GM18502 (cell line): ENCODE data around the gene HDAC5.
"Not testable (repeated sequence)": the region's sequence is repeated elsewhere in the genome, so short reads cannot be mapped to it uniquely, and the experiment has no call there.

Experiments
- ATAC-seq: cut with Tn5 transposase; IDR thresholded peaks from one replicate; pipeline ENCODE4 v1.9.1; 2021; ENCODE audit warnings: mild to moderate bottlenecking; ENCODE audit not compliant: unreplicated experiment, poor library complexity

HDAC5 gene

GRCh38 chr17:44133918-44134476 is 10.6 kb upstream of the HDAC5 start:
- no peak for ATAC-seq

- ATAC-seq: no peak
Measured at GRCh38 chr17:44132275-44132821, 8.9 kb upstream of the HDAC5 start.

DNA sequence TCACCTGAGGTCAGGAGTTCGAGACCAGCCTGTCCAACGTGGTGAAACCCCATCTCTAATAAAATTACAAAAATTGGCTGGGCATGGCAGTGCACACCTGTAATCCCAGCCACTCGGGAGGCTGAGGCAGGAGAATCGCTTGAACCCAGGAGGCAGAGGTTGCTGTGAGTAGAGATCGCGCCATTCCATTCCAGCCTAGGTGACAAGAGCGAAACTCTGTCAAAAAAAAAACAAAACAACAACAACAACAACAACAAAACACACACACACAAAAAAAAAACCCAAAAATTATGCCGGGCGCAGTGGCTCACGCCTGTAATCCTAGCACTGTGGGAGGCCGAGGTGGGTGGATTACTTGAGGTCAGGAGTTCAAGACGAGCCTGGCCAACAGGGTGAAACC is 7.9 kb upstream of the HDAC5 start:
- not testable (repeated sequence) for ATAC-seq

GRCh38 chr17:44130693-44131349 is 7.4 kb upstream of the HDAC5 start:
- no peak for ATAC-seq

DNA sequence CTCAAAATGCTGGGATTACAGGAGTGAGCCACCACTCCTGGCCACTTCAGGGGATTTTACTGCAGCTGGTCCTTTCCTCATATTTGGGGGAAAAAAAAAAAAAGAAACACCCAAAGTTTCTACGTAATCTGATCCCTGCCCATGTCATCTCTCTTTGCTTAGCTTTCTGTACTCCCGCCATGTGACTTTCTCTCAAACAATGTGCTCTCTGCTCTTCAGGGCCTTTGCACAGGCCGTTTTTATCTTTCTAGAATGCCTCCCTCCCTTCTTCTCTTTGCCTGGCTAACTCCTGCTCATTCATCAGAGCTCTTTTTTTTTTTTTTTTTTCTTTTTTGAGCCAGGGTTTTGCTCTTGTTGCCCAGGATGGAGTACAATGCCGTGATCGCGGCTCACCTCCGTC is 4.9 kb upstream of the HDAC5 start:
- no peak for ATAC-seq

- ATAC-seq: no peak
Measured at GRCh38 chr17:44124118-44124438, 637 bp upstream of the HDAC5 start.

DNA sequence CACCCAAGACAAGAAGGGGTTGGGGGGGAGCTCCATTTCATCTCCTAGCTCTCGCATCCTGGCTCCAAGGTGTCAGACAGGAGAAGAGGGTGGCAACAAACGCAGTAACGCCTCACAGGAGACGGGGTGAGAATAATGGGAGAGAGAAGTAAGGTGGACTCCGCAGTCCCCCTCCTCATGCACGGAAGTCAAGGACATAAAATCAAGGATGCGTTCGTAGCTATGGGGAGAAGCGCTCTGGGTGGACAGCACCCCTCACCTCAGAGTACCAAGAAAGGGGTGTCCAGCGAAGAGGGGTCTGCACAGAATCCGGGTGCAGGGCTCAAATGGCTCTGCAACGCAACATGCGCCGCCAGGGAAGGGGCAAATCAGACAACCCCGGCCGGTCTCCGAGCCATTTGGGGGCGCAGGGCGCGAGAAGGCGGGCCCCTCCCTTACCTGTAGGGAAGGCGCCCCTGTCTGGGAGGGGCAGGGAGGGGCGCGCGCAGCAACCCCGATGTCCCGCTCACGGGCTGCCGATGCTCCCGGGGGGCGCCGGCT is 555 bp downstream of the HDAC5 start:
- peak; percentile 23 for ATAC-seq

- no peak for ATAC-seq
Measured at GRCh38 chr17:44121997-44122815, 1.2 kb downstream of the HDAC5 start.

- no peak for ATAC-seq
Measured at GRCh38 chr17:44120851-44121605, 2.4 kb downstream of the HDAC5 start.

DNA sequence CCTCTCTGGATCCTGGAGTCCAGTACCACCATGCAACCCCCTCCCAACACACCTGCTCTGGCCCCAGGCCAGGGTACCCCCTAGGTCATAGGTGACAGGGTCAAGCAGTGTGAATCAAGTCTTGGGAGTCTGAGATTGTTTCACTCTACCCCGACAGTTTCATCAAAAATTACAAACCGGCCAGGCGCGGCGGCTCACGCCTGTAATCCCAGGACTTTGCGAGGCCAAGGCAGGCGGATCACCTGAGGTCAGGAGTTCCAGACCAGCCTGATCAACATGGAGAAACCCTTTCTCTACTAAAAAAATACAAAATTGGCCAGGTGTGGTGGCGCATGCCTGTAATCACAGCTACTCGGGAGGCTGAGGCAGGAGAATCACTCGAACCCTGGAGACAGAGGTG is 3.2 kb downstream of the HDAC5 start:
- not testable (repeated sequence) for ATAC-seq

DNA sequence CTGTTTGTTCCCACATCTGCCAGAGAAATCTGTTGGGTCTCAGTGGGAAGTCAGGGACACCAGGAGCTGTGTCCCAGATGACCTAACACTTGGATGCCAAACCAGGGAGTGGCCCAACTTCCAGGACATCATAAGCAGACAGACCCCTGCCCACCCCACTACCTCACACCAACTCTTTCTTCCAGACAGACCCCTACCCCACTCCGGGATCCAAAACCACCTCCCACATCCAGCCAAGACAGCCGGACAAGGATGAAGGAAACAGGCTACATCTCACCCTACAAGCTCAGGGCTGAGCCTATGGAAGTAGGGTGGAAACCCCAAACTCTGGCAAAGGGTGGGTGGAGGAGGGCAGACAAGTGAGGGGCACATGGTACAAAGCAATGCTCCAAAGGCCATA is 3.6 kb downstream of the HDAC5 start:
- ATAC-seq: no peak

DNA sequence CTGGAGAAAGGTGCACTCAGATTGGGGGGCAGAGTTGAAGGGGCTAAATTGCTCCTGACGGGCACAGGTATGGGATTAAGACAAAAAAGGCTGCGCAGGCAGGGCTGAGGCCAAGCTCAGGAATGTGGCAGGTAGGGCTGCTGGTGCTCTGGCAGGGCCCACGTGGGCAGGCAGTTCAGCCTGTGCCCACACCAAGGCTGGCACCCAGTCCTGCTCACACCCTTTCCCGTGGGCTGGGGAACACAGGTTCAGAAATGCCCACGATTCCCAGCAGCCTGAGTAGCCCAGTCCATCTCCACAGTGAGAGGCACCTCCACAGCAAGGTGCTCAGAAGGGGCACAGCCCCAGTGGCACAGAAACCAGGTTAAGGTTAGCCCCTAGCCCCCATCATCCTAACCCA is 4.4 kb downstream of the HDAC5 start:
- ATAC-seq: no peak

GRCh38 chr17:44118427-44119050 is 4.9 kb downstream of the HDAC5 start:
- no peak for ATAC-seq

- no peak for ATAC-seq
Measured at GRCh38 chr17:44117351-44117750, 6.1 kb downstream of the HDAC5 start.

DNA sequence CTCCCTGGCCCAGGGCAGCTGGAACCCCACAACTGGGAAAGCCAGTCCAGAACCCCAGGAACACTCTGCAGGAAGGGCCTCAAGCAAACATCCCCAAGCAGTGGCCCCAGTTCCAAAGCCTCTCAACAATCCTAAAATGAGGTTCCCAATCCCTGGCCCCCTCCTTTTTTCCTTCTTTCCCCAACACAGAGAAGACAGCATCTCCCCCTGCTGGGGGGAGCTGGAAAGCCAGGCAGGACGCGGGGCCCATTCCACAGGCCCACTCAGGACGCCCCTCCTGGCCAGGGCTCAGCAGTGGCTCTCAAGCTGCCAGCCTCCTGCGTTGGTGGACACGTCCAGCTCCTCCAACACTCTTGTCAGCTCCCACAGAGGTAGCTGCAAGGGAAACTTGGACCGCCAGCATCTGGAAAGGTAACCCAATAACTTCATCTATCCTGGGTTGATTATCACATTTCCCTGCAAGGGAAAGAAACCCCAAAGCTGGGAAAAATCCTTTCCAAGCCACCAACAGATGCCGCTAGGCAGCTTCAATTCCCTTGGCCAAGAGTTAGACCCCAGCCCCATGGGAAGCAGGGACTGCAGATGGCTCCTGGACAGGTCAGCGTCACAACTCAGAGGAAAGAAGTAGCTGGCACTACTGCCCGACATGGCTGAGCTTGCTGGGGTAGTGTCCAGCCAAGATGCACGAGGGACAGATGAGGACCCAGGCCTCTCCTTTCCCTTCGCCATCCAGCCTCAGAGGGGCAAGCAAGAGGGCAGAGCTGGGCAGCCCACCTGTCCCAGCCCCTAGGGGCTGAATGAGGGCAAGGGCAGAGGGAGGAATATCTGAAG is 7.6 kb downstream of the HDAC5 start:
- no peak for ATAC-seq

GRCh38 chr17:44113868-44114840 is 9.3 kb downstream of the HDAC5 start:
- no peak for ATAC-seq

DNA sequence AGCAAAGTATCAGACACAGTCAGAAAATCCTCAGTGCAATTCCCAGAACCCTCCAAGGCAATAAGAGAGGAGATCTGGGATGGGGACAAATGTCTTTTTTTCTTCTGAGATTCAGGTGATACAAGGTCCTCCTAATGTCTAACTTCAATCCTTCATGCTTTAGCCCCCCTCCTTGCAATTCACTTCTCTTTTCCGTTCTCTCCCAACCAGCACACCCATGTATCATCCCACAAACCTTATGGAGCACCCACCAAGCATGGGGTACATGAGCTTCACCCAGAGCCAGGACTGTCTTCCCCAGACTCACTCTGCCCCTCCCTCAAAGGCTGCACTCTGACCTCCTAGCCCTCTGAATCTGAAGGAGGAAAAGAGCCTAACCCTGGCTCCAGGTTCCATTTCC is 10.1 kb downstream of the HDAC5 start:
- no peak for ATAC-seq
